MM.1S (cell line): Measurements from ENCODE around the gene AGRP.

ENCODE experiments used
- DNase-seq: peaks from one replicate; pipeline ENCODE4 v3.0.0-alpha.2; 2015
- H2AFZ ChIP-seq: fragments of 300-600 bp; sonication (generic); 2 replicates; pipeline ENCODE4 v1.6.0; 2016; ENCODE audit warnings: antibody characterized with exemption, low read length
- H3F3A ChIP-seq: fragments of 300-600 bp; sonication (generic); 2 replicates; pipeline ENCODE4 v1.6.1; 2016; ENCODE audit warnings: mild to moderate bottlenecking, antibody characterized with exemption, low read length, moderate library complexity, mixed read lengths; ENCODE audit not compliant: insufficient read depth
- H3K27ac ChIP-seq: fragments of 300-600 bp; sonication (generic); 2 replicates; pipeline ENCODE4 v1.5.1; 2016; ENCODE audit warnings: mild to moderate bottlenecking, low read length
- H3K27me3 ChIP-seq: fragments of 300-600 bp; sonication (generic); replicated peaks from 2 replicates; pipeline ENCODE4 v1.6.0; 2016; ENCODE audit warnings: low read length; ENCODE audit not compliant: insufficient read depth
- H3K36me3 ChIP-seq: fragments of 300-600 bp; sonication (generic); replicated peaks from 2 replicates; pipeline ENCODE4 v1.6.1; 2016; ENCODE audit warnings: mild to moderate bottlenecking, low read length, mixed read lengths; ENCODE audit not compliant: insufficient read depth
- H3K4me1 ChIP-seq: fragments of 300-600 bp; sonication (generic); 2 replicates; pipeline ENCODE4 v1.6.1; 2016; ENCODE audit warnings: low read length, mixed read lengths
- H3K4me2 ChIP-seq: fragments of 300-600 bp; sonication (generic); 2 replicates; pipeline ENCODE4 v1.6.0; 2016; ENCODE audit warnings: low read depth, low read length
- H3K4me3 ChIP-seq: fragments of 300-600 bp; sonication (generic); 2 replicates; pipeline ENCODE4 v1.5.1; 2016; ENCODE audit warnings: low read length, mixed read lengths
- H3K79me2 ChIP-seq: fragments of 300-600 bp; sonication (generic); 2 replicates; pipeline ENCODE4 v1.6.1; 2016; ENCODE audit warnings: mixed run types, low read length, mixed read lengths
- H3K9ac ChIP-seq: fragments of 300-600 bp; sonication (generic); 2 replicates; pipeline ENCODE4 v1.6.1; 2016; ENCODE audit warnings: low read length, mixed read lengths
- H3K9me2 ChIP-seq: fragments of 300-600 bp; sonication (generic); replicated peaks from 2 replicates; pipeline ENCODE4 v1.6.1; 2016; ENCODE audit warnings: mild to moderate bottlenecking, low read length, mixed read lengths; ENCODE audit not compliant: insufficient read depth
- H3K9me3 ChIP-seq: fragments of 300-600 bp; sonication (generic); replicated peaks from 2 replicates; pipeline ENCODE4 v1.6.1; 2016; ENCODE audit warnings: mild to moderate bottlenecking, low read length, mixed read lengths; ENCODE audit not compliant: insufficient read depth
- H4K20me1 ChIP-seq: fragments of 300-600 bp; sonication (generic); 2 replicates; pipeline ENCODE4 v1.6.1; 2016; ENCODE audit warnings: mild to moderate bottlenecking, low read length, moderate library complexity, mixed read lengths; ENCODE audit not compliant: insufficient read depth
- EZH2 ChIP-seq: fragments of 300-600 bp; sonication (generic); optimal IDR thresholded peaks from 2 replicates; pipeline ENCODE3; 2017; ENCODE audit warnings: low read depth, mild to moderate bottlenecking, antibody characterized with exemption, low read length, mixed read lengths
- EZH2phosphoT487 ChIP-seq: fragments of 300-600 bp; sonication (generic); IDR thresholded peaks from 2 replicates; pipeline ENCODE4 v1.6.1; 2018; ENCODE audit warnings: antibody characterized with exemption, low read length
- TF ChIP-seq, protein P1 (sequence below): fragments of 300-600 bp; sonication (generic); IDR thresholded peaks from 2 replicates; pipeline ENCODE4 v1.5.1; 2016; ENCODE audit warnings: antibody characterized with exemption, low read length, mixed read lengths

Gene AGRP

DNA sequence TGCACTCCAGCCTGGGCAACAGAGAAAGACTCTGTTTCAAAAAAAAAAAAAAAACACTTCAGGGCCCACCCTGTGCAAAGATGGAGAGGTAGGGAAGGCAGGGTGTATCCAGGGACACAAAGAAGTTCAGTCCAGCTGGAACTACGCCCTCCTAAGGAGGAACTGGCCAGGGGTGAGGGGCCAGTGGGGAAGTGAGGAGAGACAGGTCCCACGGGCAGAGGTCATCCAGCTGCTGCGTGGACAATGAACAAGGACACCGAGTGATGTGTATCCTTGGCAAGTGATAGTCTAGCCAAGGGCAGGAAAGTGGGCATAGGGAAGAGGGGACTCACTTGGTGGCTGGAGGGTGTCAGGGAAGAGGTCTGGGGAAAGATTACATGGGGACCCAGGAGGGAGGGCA is 35.9 kb upstream of the AGRP start:
- H3K4me3 ChIP-seq, result no peak overlapping the region
- TF ChIP-seq EZH2phosphoT487 (no peak), EZH2 (no peak)
- TF ChIP-seq, protein P1, sequence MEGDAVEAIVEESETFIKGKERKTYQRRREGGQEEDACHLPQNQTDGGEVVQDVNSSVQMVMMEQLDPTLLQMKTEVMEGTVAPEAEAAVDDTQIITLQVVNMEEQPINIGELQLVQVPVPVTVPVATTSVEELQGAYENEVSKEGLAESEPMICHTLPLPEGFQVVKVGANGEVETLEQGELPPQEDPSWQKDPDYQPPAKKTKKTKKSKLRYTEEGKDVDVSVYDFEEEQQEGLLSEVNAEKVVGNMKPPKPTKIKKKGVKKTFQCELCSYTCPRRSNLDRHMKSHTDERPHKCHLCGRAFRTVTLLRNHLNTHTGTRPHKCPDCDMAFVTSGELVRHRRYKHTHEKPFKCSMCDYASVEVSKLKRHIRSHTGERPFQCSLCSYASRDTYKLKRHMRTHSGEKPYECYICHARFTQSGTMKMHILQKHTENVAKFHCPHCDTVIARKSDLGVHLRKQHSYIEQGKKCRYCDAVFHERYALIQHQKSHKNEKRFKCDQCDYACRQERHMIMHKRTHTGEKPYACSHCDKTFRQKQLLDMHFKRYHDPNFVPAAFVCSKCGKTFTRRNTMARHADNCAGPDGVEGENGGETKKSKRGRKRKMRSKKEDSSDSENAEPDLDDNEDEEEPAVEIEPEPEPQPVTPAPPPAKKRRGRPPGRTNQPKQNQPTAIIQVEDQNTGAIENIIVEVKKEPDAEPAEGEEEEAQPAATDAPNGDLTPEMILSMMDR, result no peak
- no peaks in the 10 kb centered on the region for H3F3A ChIP-seq
- H3K4me1 ChIP-seq, result peaks cover 7% of the 10 kb centered on the region
- no peak overlapping the region for H2AFZ ChIP-seq
- no peaks in the 10 kb centered on the region for H3K9me2 ChIP-seq
- H3K9ac ChIP-seq, result no peak overlapping the region
- H3K79me2 ChIP-seq, result no peaks in the 10 kb centered on the region
- no peak for DNase-seq
- no peaks in the 10 kb centered on the region for H3K36me3 ChIP-seq
- no peaks in the 10 kb centered on the region for H3K9me3 ChIP-seq
- H3K27me3 ChIP-seq, result no peaks in the 10 kb centered on the region
- no peak overlapping the region for H3K4me2 ChIP-seq
- H4K20me1 ChIP-seq, result no peaks in the 10 kb centered on the region
- no peak overlapping the region for H3K27ac ChIP-seq

- Histone ChIP-seq H4K20me1 (no peaks in the 10 kb centered on the region), H2AFZ (no peak overlapping the region), H3K9me3 (no peaks in the 10 kb centered on the region), H3K27ac (no peak overlapping the region), H3K9ac (no peak overlapping the region), H3K4me1 (peaks cover 7% of the 10 kb centered on the region), H3K79me2 (no peaks in the 10 kb centered on the region), H3K36me3 (no peaks in the 10 kb centered on the region), H3K9me2 (no peaks in the 10 kb centered on the region), H3K4me2 (no peak overlapping the region), H3K27me3 (no peaks in the 10 kb centered on the region), H3K4me3 (no peak overlapping the region), H3F3A (no peaks in the 10 kb centered on the region)
- no peak for DNase-seq
- TF ChIP-seq, protein P1, result no peak
- TF ChIP-seq EZH2phosphoT487, result no peak
- no peak for TF ChIP-seq EZH2
Measured at GRCh38 chr16:67518676-67519075, 35.3 kb upstream of the AGRP start.

- no peak overlapping the region for H3K4me2 ChIP-seq
- H3K79me2 ChIP-seq, result no peaks in the 10 kb centered on the region
- no peaks in the 10 kb centered on the region for H3K9me3 ChIP-seq
- no peak for TF ChIP-seq EZH2phosphoT487
- TF ChIP-seq, protein P1, result no peak
- TF ChIP-seq EZH2, result no peak
- H4K20me1 ChIP-seq, result no peaks in the 10 kb centered on the region
- DNase-seq, result no peak
- no peak overlapping the region for H3K9ac ChIP-seq
- H3K27me3 ChIP-seq, result no peaks in the 10 kb centered on the region
- no peaks in the 10 kb centered on the region for H3K36me3 ChIP-seq
- no peaks in the 10 kb centered on the region for H3F3A ChIP-seq
- H3K9me2 ChIP-seq, result no peaks in the 10 kb centered on the region
- H3K27ac ChIP-seq, result no peak overlapping the region
- no peak overlapping the region for H2AFZ ChIP-seq
- no peak overlapping the region for H3K4me3 ChIP-seq
- H3K4me1 ChIP-seq, result peaks cover 7% of the 10 kb centered on the region
Measured at GRCh38 chr16:67517661-67518423, 34.5 kb upstream of the AGRP start.
